NCI-H2196 (cell line): ENCODE measurements around the gene FOXR2.

Experiments used
- DNase-seq: peaks from one replicate; lab custom pipeline; 2025; ENCODE audit not compliant: unreplicated experiment; lab: John Stamatoyannopoulos, UW

Gene FOXR2, protein sequence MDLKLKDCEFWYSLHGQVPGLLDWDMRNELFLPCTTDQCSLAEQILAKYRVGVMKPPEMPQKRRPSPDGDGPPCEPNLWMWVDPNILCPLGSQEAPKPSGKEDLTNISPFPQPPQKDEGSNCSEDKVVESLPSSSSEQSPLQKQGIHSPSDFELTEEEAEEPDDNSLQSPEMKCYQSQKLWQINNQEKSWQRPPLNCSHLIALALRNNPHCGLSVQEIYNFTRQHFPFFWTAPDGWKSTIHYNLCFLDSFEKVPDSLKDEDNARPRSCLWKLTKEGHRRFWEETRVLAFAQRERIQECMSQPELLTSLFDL

DNA sequence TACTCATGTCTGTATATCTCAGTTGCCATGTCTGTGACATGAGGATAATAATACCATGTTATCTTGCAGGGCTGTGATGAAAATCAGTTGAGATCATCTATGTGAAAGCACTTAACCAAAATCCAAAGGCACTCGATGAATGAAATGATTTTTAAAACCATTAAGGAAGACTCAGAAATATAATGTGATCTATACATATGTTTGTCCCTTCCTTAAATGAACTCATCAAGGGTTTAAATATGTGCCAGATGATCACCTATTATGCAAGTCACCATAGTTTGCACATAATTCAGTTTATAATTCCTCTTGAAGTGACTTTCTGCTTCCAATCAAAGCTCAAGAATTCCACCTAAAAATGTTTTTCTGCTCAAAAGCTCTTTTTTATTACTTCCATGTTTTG is at the start of gene FOXR2:
FOXR2 (plus strand) TSS at position 301 of the 400 bp plus-strand sequence. CDS start 312 bp downstream, outside the sequence.
- no peak for DNase-seq

DNA sequence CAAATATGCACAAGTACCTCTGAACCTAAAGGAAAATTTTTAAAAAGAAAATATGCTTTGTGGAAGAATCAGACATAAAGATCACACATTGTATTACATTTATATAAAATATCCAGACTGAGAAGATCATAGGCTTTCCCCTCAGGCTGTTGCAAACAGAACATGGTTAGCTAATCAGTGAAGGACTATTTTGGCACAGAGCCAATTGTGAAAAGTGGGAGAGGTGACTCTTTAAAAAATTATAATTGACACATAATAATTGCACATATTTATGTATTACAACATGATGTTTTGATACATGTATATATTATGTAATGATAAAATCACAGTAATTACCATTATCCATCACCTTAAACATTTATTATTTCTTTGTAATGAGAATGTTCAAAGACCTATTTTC is 44.1 kb upstream of the FOXR2 start:
- no peak for DNase-seq

DNA sequence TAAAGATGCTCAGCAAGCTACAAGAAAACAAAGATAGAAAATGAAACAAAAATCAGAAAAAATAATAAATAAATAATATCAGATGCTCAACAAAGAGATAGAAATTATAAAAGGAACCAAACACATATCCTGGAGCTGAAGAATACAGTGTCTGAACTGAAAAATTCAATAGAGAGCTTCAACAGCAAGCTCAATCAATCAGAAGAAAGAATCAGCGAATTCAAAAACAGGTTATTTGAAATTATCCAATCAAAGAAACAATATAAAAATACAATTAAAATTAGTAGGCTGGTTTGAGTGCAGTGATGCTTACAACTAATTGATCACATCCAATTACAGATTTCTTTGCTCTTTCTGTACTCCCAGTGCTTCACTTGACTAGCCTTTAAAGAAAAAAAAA is 40.8 kb upstream of the FOXR2 start:
- DNase-seq = no peak

DNA sequence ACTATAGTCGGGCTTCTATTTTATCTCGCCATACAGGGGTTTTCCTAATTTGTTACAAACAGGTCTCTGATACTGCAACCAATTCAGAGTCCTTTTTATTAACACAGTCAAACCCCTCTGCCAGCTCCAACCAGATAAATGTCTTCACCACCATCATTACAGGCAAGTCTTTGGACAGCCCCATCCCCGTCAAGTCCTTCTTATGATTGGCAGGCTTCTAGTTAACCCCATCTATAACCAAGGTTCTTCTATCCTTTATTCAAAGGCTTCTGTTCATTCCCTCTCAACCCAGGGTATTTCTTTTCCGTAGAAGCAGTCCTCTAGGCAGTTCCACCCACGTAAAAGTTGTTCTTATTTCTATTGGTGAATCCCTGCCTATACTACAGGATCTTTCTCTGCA is 29.9 kb upstream of the FOXR2 start:
- no peak for DNase-seq

DNA sequence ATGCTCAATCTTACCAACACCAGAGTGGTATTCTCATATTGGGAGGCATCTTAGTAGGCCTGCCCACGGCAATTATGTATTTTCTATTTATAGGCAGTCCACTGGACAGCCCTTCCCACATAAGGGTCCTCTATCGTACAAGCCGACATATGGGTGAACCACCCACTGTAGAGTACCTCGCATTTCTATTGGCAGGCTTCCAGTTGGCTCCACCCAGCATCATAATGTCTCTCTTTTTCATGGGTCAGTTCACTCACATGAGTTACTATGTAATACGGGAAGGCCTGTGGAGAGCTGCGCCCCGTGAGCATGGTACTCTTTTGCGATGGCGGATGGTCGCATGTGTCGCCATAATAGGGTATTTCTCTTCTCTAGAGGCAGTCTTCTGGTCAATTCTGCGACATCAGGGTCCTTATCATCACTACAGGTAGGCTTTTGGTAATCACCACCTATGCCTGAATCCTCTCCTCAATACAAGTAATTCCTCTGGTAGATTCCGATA is 29.4 kb upstream of the FOXR2 start:
- no peak for DNase-seq

DNA sequence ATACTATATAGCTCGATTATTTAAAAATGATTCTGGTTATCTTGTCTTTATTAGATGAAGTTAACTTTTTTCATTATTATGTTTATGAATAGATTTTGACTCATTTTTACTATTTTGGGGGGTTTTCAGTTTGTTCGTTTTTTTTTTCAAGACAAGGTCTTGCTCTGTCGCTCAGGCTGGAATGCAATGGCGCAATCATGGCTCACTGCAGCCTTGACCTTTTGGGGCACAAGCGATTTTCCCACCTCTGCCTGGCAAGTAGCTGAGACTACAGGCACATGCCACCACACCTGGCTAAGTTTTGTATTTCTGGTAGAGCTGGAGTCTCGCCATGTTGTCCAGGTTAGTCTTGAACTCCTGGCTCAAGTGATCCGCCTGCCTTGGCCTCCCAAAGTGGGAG is 24.9 kb upstream of the FOXR2 start:
- DNase-seq = no peak

DNA sequence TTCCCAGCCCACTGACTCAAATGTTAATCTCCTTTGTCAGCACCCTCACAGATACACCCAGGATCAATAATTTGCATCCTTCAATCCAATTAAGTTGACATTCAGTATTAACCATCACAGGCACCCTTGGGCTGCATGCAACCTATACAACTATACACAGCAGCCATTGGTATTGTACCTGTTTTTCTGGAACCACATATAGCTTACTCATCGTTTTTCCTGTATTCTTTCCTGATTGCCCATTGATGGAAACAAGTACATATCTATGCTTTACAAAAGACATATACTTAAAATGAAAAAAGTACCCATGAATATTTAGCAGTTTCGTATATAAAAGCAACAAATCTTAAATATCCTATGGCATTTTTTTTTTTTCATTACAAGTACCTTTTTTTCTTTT is 3.7 kb upstream of the FOXR2 start:
- DNase-seq = no peak

DNA sequence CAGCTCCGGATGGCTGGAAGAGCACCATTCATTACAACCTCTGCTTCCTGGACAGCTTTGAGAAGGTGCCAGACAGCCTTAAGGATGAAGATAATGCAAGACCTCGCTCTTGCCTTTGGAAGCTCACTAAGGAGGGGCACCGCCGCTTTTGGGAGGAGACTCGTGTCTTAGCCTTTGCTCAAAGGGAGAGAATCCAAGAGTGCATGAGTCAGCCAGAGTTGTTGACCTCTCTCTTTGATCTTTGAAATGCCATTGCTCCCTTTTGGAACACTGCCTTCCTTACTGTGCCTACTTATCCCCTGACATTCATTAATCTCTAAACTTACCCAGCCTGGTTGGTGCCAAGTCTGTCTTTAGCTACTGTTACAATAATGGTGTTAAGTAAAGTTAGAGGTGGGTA is 1.2 kb downstream of the FOXR2 start:
- DNase-seq = no peak

DNA sequence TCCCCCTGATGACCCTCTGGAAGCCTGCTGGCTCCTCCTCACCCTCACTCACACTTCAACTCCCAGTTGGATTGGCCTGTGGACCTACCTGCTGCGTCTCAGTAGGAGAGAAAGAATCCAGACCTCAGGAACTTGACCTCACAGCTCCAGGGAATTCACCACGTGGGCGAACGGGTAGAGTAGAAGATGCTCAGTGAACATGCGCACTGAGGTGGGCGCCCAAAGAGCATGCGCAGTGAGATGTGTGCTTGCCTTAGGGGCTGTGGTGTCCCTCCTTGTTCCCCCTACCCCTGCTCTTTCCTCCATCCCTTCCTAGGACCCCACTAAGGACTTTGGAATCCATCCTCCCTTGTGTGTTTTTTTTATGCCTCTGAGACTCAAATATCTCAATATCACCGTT is 12.9 kb downstream of the FOXR2 start:
- DNase-seq = no peak

DNA sequence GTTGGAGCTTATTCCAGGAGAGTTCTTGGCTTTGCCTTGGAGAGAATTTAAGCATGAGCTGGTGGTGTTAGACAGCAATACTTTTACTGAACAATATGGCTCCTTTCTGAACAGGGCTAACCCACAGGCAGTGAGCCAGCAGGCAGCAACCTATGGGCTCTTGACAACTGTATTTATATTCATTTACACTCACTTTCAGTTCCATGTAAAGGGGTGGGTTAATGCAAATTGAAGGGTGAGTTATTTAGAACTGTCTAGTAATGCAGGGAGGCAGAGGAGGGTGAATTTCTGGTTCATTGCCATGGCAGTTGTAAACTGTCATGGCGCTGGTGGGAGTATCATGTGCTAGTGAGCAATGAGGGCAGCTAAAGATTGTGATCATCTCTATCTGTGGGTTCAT is 15.7 kb downstream of the FOXR2 start:
- no peak for DNase-seq

DNA sequence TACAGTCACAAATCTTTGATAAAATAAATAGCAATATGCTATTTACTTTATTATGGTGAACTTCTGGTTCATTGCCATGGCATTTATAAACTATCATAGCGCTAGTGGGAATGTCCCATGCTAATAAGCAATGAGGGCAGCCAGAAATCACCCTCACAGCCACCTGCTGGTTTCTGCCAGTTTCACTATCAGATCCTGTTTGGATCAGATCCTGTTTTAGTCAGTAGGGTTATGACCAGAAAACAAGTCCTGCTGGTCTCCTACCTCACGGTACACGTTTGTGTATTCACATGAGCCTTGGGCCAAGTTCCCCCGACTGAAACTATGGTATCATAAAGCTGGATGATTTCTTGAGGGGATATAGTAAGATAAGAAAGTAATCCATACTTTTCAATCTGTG is 17.7 kb downstream of the FOXR2 start:
- DNase-seq = no peak

DNA sequence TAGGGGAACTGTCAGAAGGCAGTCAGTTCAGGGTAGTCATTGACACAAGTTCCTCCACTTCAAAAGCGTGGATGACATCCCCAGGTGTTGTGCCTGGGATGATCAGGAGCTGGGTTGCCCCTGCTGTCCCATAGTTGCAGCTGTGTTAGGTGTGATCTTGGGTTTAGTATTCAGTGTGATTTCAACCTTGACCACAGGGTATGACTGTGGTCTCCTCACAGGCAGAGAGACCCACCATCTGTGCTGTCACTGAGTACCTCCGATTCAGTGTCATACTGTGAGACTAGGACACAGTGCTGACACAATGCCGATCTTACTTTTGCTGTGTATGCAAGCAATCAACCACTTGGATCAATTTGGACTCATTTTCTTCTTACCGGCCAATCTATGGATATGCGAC is 25.2 kb downstream of the FOXR2 start:
- no peak for DNase-seq

DNA sequence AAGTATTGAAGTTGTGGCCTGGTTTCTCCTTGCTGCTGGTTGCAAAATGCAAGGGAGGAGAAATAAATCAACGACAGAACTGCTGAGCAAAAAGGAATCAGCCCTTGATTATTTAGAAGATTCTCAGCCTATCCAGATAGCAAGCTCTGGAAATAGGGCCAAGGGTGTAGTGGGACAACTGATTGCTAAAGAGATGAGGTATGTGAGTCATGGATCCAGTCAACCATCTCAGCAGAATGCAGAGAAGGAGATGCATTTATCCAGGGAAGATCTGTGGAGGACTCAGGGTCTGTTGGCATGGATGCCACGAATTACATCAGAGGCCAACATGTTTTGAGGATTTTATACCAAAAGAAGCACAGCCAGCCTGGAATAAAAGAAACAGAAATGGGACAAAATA is 36.7 kb downstream of the FOXR2 start:
- no peak for DNase-seq

DNA sequence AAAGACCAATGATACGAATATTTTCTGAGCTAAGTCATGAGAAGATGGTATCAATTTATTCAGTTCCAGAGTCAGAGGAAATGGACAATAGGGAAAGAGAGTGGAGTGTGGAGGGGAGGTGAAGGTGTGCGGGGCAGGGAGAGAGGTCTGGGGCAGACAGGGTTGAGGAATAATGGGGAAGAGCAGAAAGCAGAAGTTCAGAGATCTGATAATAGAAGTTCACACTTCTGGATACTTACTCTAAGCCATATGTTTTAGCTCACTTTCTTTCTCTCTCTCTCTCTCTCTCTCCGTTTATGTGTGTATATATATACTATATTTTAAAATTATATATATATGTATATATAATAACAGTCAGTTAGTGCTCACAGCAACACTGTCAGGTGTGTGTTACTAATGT is 40.4 kb downstream of the FOXR2 start:
- no peak for DNase-seq

DNA sequence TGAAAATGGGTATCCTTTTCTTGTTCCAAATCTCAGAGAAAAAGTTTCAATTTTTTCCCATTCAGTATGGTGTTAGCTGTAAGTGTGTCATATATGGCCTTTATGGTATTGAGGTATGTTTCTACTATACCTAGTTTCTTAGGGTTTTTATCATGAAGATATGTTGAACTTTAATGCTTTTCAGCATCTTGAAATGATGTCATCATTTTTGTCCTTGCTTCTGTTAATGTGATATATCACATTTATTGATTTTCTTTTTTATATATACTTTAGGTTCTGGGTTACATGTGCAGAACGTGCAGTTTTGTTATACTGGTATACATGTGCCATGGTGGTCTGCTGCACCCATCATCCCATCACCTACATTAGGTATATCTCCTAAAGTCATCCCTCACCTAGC is 44.9 kb downstream of the FOXR2 start:
- DNase-seq = no peak
